Thyroid gland (tissue), 4 donors: Measurements from ENCODE around the gene S100Z.

Experiments used
- CTCF ChIP-seq, 6 experiments: fragments of 200-600 bp in 3 of 6; fragments of 450-650 bp in 3 of 6; sonication (generic) in 3 of 6; IDR thresholded peaks; one replicate each; pipeline ENCODE4 v1.5.1; 2016 to 2019; ENCODE audit warnings: antibody characterized with exemption in 6 of 6, mild to moderate bottlenecking in 2 of 6, inconsistent platforms in 1 of 6, moderate library complexity in 1 of 6
- POLR2A ChIP-seq, 2 donors: fragments of 450-650 bp; IDR thresholded peaks; one replicate each; pipeline ENCODE4 v1.6.1; 2017; ENCODE audit warnings: antibody characterized with exemption in 2 of 2, mild to moderate bottlenecking in 2 of 2, moderate library complexity in 1 of 2

- TF ChIP-seq CTCF (IDR thresholded peaks at IDR 0.05) (no peak), POLR2A (IDR thresholded peaks at IDR 0.05) (no peak)
Measured at GRCh38 chr5:76845890-76846289, 3.9 kb upstream of the S100Z start.
